ENCODE data around the gene BLTP2. TPM values are rescaled to one million over a fixed set of nuclear protein-coding genes. Genes with fewer than 3 reads are reported as not detected.
"Not testable (repeated sequence)": the region's sequence is repeated elsewhere in the genome, so short reads cannot be mapped to it uniquely, and the experiment has no call there.

Gene BLTP2
- total RNA-seq, 4 donors from 2014 or later = 95.1 to 133 (median 111) TPM

DNA sequence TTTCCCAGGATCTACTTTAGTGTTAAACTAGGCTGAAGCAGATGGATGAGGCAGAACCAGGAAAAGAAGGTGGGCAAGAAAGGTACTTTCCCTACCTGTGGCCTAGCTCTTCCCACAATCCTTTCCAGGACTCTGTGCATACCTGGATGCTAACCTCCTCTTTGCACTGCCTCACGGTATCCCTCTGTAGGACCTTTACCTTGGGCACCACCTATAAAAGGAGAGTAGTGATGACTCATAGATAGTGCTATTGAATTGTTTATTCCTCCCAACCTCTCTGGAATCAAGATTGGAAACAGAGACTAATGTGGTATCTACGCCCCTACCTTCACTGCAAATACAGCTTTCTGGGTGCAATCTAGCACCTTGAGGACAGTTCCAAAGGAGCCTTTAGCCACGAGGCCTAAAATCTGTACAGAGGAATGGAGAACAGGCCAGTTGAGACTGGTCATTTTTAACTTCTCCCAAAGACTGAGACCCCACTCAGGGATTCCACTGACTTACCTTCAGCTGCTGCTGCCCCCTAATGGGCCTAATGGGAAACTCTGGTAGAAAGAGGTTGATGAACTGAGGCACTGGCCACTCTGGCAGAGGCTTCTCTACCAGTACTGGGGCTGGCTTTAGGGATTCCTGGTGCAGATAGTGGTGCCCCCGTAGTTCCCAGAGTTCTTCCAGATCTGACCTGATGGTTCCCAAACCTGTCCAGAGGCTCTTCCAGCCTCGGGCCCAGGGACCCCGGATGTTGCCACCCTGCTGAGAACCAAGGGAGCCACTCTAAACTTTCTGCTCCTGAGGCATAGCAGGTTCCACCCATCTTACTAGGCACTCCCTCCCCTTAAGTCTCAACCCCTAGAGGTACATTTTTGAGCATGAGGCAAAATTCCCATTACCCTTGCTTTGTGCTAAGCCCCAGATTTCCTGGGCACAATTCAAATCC, 31.8 kb downstream of the BLTP2 start:
- DNase-seq (ENCODE audit: low spot score in 2 of 2) = peak in 1 of 2 donors; percentile 49
- TF ChIP-seq POLR2A (IDR thresholded peaks at IDR 0.05) = no peak
- TF ChIP-seq, protein P1, sequence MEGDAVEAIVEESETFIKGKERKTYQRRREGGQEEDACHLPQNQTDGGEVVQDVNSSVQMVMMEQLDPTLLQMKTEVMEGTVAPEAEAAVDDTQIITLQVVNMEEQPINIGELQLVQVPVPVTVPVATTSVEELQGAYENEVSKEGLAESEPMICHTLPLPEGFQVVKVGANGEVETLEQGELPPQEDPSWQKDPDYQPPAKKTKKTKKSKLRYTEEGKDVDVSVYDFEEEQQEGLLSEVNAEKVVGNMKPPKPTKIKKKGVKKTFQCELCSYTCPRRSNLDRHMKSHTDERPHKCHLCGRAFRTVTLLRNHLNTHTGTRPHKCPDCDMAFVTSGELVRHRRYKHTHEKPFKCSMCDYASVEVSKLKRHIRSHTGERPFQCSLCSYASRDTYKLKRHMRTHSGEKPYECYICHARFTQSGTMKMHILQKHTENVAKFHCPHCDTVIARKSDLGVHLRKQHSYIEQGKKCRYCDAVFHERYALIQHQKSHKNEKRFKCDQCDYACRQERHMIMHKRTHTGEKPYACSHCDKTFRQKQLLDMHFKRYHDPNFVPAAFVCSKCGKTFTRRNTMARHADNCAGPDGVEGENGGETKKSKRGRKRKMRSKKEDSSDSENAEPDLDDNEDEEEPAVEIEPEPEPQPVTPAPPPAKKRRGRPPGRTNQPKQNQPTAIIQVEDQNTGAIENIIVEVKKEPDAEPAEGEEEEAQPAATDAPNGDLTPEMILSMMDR (IDR thresholded peaks at IDR 0.05) = peak; percentile 44 to 72 (median 58)
- TF ChIP-seq EP300 (IDR thresholded peaks at IDR 0.05) = no peak
- no peaks in the 10 kb centered on the region for H3K4me1 ChIP-seq
- no peaks in the 10 kb centered on the region for H3K9me3 ChIP-seq
- H3K27me3 ChIP-seq = no peaks in the 10 kb centered on the region
- 77 to 79% methylated on average over 6 of the region's 6 CpGs for WGBS, 2 donors
- peak overlapping the region in 1 of 4 donors; percentile 5 for H3K27ac ChIP-seq
- H3K36me3 ChIP-seq = peaks cover 2 to 87% (median 23%) of the 10 kb centered on the region in 3 donors
- no peak overlapping the region for H3K4me3 ChIP-seq

DNA sequence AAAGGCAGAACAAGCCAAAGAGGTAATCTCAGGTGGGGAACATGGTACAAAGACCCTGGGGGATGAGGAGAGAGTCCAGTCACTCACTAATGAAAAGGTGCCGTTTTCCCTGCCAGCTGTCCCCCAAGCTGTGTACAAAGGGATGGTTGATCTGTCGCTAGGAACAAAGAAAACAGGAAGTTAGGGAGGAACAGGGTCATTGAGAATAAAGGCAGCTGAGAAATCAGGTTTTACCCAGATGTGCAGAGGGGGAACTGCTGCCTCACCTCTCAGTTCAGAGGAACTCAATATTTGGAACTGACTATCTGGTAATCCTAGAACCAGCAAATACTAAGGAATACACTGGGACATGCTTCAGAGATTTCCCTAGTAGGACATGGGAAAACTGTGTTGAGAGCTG, 32.4 kb downstream of the BLTP2 start:
- TF ChIP-seq EP300 (IDR thresholded peaks at IDR 0.05) = no peak
- TF ChIP-seq, protein P1 (IDR thresholded peaks at IDR 0.05) = no peak
- H3K27ac ChIP-seq = no peak overlapping the region
- no peaks in the 10 kb centered on the region for H3K4me1 ChIP-seq
- 38 to 43% methylated on average over 2 of the region's 2 CpGs for WGBS, 2 donors
- no peak overlapping the region for H3K4me3 ChIP-seq
- peaks cover 2 to 81% (median 19%) of the 10 kb centered on the region in 3 donors for H3K36me3 ChIP-seq
- H3K9me3 ChIP-seq = no peaks in the 10 kb centered on the region
- H3K27me3 ChIP-seq = no peaks in the 10 kb centered on the region
- no peak for DNase-seq (ENCODE audit: low spot score in 2 of 2)

DNA sequence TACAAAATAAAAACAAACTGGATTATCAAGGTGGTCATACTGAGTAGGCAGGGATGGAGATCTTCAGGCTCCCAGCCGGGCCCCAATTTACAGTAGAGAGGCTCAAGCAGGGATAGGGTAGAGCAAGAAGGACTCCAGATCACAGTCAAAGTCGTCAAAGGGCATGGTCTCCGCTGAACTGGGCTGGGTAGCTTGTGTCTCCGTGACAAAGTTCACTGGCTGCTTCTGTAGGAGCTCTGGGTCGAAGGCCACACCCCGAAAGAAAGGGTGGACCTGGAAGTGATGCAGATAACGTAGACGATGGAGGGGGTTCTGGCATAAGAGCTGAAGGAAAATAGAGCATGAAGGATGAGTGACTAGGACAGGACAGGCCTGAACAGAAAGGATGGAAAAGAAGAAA, 34.6 kb downstream of the BLTP2 start:
- Histone ChIP-seq H3K36me3 (peaks cover 0 to 73% (median 1%) of the 10 kb centered on the region in 3 donors), H3K27ac (no peak overlapping the region), H3K4me3 (no peak overlapping the region), H3K27me3 (no peaks in the 10 kb centered on the region), H3K9me3 (no peaks in the 10 kb centered on the region), H3K4me1 (no peaks in the 10 kb centered on the region)
- 86% methylated on average over 8 of the region's 8 CpGs for WGBS, 2 donors
- TF ChIP-seq, protein P1 (IDR thresholded peaks at IDR 0.05) = no peak
- no peak for TF ChIP-seq POLR2A (IDR thresholded peaks at IDR 0.05)
- TF ChIP-seq EP300 (IDR thresholded peaks at IDR 0.05) = no peak
- no peak for DNase-seq (ENCODE audit: low spot score in 2 of 2)

DNA sequence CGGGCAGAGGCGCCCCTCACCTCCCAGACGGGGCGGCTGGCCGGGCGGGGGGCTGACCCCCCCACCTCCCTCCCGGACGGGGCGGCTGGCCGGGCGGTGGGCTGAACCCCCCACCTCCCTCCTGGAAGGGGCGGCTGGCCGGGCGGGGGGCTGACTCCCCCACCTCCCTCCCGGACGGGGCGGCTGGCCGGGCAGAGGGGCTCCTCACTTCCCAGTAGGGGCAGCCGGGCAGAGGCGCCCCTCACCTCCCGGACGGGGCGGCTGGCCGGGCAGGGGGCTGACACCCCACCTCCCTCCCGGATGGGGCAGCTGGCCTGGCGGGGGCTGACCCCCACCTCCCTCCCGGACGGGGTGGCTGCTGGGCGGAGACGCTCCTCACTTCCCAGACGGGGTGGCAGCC, 40.9 kb downstream of the BLTP2 start:
- WGBS, 2 donors = 61 to 86% methylated on average over 5 to 10 of the region's 31 CpGs
- not testable (repeated sequence) for H3K9me3 ChIP-seq; H3K4me3 ChIP-seq; H3K27me3 ChIP-seq; DNase-seq (ENCODE audit: low spot score in 2 of 2); H3K27ac ChIP-seq; H3K4me1 ChIP-seq
- H3K36me3 ChIP-seq = peaks cover 0 to 23% (median 0%) of the 10 kb centered on the region in 3 donors

DNA sequence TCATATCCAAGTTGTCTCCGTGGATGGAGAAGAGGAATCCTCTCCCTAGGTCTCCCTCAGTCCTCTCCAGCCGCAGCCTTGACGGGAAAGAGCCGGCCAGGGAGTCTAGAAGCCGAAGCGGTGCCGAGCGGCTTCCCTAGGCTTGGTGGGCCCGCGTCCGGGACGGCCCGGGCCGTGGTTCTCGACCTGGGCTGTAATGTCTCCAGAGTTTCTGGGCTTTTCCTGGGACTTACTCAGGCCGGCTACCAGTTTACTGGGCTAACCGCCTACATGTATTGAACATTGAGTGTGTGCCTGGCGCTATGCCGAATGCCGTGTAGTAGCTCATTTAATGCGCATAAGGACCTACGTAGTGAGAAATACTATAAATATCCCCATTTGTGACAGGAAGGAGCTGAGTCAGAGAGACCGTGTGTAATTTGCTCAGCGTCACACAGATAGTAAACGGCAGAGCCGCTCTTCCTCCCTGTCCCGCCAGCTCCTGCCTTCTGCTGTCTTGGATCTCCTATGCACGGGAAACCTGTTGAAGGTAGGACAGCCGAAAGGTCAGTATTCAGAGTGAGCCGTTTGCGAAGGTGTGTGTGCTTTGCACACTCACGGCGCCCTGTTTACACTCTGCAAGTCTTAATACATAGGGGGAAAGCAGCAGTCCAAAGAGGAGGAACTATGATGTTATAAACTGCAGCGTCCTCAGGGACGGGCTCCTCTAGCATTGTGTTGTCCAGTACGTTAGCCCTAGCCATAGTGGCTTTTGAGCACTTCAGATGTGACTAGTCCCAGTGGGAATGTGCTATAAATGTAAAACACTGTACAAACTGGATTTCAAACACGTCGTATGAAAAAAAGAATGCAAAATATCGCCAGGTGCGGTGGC, 45.4 kb downstream of the BLTP2 start:
- WGBS, 2 donors = 12% methylated on average over 38 to 40 of the region's 40 CpGs
- Histone ChIP-seq H3K36me3 (peaks cover 0 to 5% (median 0%) of the 10 kb centered on the region in 3 donors), H3K4me1 (peaks cover 0 to 19% (median 12%) of the 10 kb centered on the region in 4 donors), H3K27me3 (no peaks in the 10 kb centered on the region), H3K9me3 (no peaks in the 10 kb centered on the region), H3K27ac (peak overlapping the region; percentile 77 to 96 (median 92)), H3K4me3 (peak overlapping the region; percentile 56 to 68 (median 66))
- TF ChIP-seq, protein P1 (IDR thresholded peaks at IDR 0.05) = no peak
- peak in 1 of 2 donors; percentile 13 for TF ChIP-seq EP300 (IDR thresholded peaks at IDR 0.05)
- peak; percentile 23 to 51 for DNase-seq (ENCODE audit: low spot score in 2 of 2)
